Endothelial cell of umbilical vein (primary cell): Measurements from ENCODE around the gene SCYL1. TPM values are rescaled to one million over a fixed set of nuclear protein-coding genes. Genes with fewer than 3 reads are reported as not detected.

Experiments used
- BruUV-seq: library from RNA; stranded (reverse); fragments of 400-500 nt; replicated peaks from 2 replicates; lab custom pipeline; 2021; lab: Mats Ljungman, UMichigan
- CTCF ChIA-PET: fragments of 300-600, 350-600 bp; sonication (Branson Sonifier 250); formaldehyde crosslinking; loops from one replicate; lab custom pipeline; 2021; ENCODE audit warnings: antibody characterized with exemption, inconsistent platforms; lab: Charles Lee
- POLR2A ChIA-PET: fragments of 300-600, 350-600 bp; sonication (Branson Sonifier 250); formaldehyde crosslinking; loops from one replicate; lab custom pipeline; 2021; ENCODE audit warnings: antibody characterized with exemption, inconsistent platforms; lab: Charles Lee
- DNase-seq: peaks from one replicate; pipeline ENCODE4 v3.0.0-alpha.2; 2011; ENCODE audit warnings: low read depth, low spot score
- FAIRE-seq: peaks from 2 replicates; lab custom pipeline; 2011; peaks lifted over from hg19 to GRCh38; lab: Jason Lieb, UNC
- H2AFZ ChIP-seq: 2 replicates; pipeline ENCODE4 v1.6.0; 2012; ENCODE audit warnings: low read depth, low read length, control low read depth, inconsistent platforms
- H3K27ac ChIP-seq: 2 replicates; pipeline ENCODE4 v1.5.1; 2011; ENCODE audit warnings: low read depth, mild to moderate bottlenecking, control low read depth, low read length, moderate library complexity; ENCODE audit not compliant: insufficient read depth
- H3K27me3 ChIP-seq, 2 experiments: 2 replicates each; pipeline versions ENCODE4 v1.6.0 to v1.6.1; 2011; ENCODE audit warnings: low read length in 2 of 2, mixed read lengths in 1 of 2; ENCODE audit not compliant: control insufficient read depth in 2 of 2, insufficient read depth in 2 of 2
- H3K36me3 ChIP-seq, 2 experiments: 2 replicates in 1 of 2; 3 replicates in 1 of 2; pipeline ENCODE4 v1.5.1; 2011; ENCODE audit warnings: low read length in 2 of 2, mild to moderate bottlenecking in 1 of 2, moderate library complexity in 1 of 2; ENCODE audit not compliant: control insufficient read depth in 2 of 2, insufficient read depth in 2 of 2; ENCODE audit errors: extremely low read depth in 1 of 2
- H3K4me1 ChIP-seq: 3 replicates; pipeline ENCODE4 v1.5.1; 2011; ENCODE audit warnings: mild to moderate bottlenecking, low read length; ENCODE audit not compliant: control insufficient read depth, insufficient read depth; ENCODE audit errors: extremely low read depth
- H3K4me2 ChIP-seq: 2 replicates; pipeline ENCODE4 v1.6.1; 2011; ENCODE audit warnings: low read length, control low read depth, mixed read lengths; ENCODE audit not compliant: insufficient read depth
- H3K4me3 ChIP-seq, 3 experiments: fragments of 200-600 bp in 1 of 3; sonication (generic), shearing (Covaris generic) in 1 of 3; replicated peaks in 1 of 3; 2 replicates each; pipeline ENCODE4 v1.5.1; 2011 to 2016; ENCODE audit warnings: control low read depth in 3 of 3, low read length in 3 of 3, mild to moderate bottlenecking in 2 of 3, inconsistent platforms in 1 of 3, low read depth in 1 of 3, moderate library complexity in 1 of 3; ENCODE audit not compliant: insufficient read depth in 1 of 3
- H3K79me2 ChIP-seq: 2 replicates; pipeline ENCODE4 v1.6.0; 2012; ENCODE audit warnings: low read length, inconsistent platforms; ENCODE audit not compliant: control insufficient read depth, insufficient read depth
- H3K9ac ChIP-seq: replicated peaks from 2 replicates; pipeline ENCODE3; 2011; ENCODE audit warnings: low read length, control low read depth; ENCODE audit not compliant: insufficient read depth; ENCODE audit errors: extremely low read depth
- H3K9me1 ChIP-seq: replicated peaks from 3 replicates; pipeline ENCODE4 v1.6.0; 2011; ENCODE audit warnings: mild to moderate bottlenecking, low read length; ENCODE audit not compliant: control insufficient read depth, insufficient read depth; ENCODE audit errors: extremely low read depth
- H3K9me3 ChIP-seq: replicated peaks from 2 replicates; pipeline ENCODE4 v1.5.1; 2012; ENCODE audit warnings: low read length, inconsistent platforms; ENCODE audit not compliant: control insufficient read depth, insufficient read depth
- H4K20me1 ChIP-seq: replicated peaks from 2 replicates; pipeline ENCODE3; 2011; ENCODE audit warnings: mild to moderate bottlenecking, low read length; ENCODE audit not compliant: control insufficient read depth, insufficient read depth; ENCODE audit errors: extremely low read depth
- EZH2 ChIP-seq: IDR thresholded peaks from 2 replicates; pipeline ENCODE4 v1.6.1; 2012; ENCODE audit warnings: borderline replicate concordance, low read depth, mild to moderate bottlenecking, moderate library complexity, low read length, inconsistent platforms; ENCODE audit not compliant: severe bottlenecking
- FOS ChIP-seq: IDR thresholded peaks from 2 replicates; pipeline ENCODE4 v1.6.1; 2011; ENCODE audit warnings: mild to moderate bottlenecking, low read length, moderate library complexity, borderline replicate concordance; ENCODE audit not compliant: insufficient read depth
- GATA2 ChIP-seq: IDR thresholded peaks from 2 replicates; pipeline ENCODE4 v1.7.0; 2011; ENCODE audit warnings: low read depth, mild to moderate bottlenecking, moderate library complexity, mixed read lengths, low read length; ENCODE audit not compliant: insufficient read length, insufficient read depth
- JUN ChIP-seq: IDR thresholded peaks from 2 replicates; pipeline ENCODE4 v1.6.1; 2011; ENCODE audit warnings: borderline replicate concordance, low read depth; ENCODE audit not compliant: insufficient read length, insufficient read depth
- MYC ChIP-seq: IDR thresholded peaks from one replicate; pipeline ENCODE4 v1.6.1; 2011; ENCODE audit warnings: mild to moderate bottlenecking, low read depth, low read length
- POLR2A ChIP-seq: IDR thresholded peaks from 2 replicates; pipeline ENCODE4 v1.6.1; 2012; ENCODE audit warnings: low read depth, mild to moderate bottlenecking, control low read depth, low read length
- POLR2AphosphoS5 ChIP-seq: IDR thresholded peaks from 2 replicates; pipeline ENCODE4 v1.6.1; 2012; ENCODE audit warnings: low read depth, mild to moderate bottlenecking, control low read depth, low read length, moderate library complexity; ENCODE audit not compliant: insufficient read depth
- dilution Hi-C: fragments of 300-500 bp; cut with MboI; formaldehyde crosslinking; loops from one replicate; pipeline ENCODE4 v1.15.0; 2019; ENCODE audit warnings: low sequenced_read_pairs; ENCODE audit not compliant: extremely low pct_ligation_motif_present
- intact Hi-C: fragments of 100-400 bp; cut with micrococcal nuclease; formaldehyde crosslinking; loops from one replicate; pipeline ENCODE4 v1.10.0; 2022
- polyA plus RNA-seq, 4 experiments: library from polyadenylated mRNA; depleted of rRNA in 3 of 4; stranded (reverse) in 3 of 4; unstranded in 1 of 4; fragments of >200 nt; gene quantifications; 2 replicates each; pipeline versions ENCODE4 v1.2.1 to v1.2.3, GENCODE V29; 2011 to 2012; ENCODE audit warnings: missing spikeins in 1 of 4
- total RNA-seq: library from RNA; stranded (reverse); gene quantifications from 2 replicates; pipeline ENCODE4 v1.2.3, GENCODE V29; 2021
- TF ChIP-seq, protein P1 (sequence below): IDR thresholded peaks from 2 replicates; pipeline ENCODE4 v1.6.1; 2011; ENCODE audit not compliant: insufficient read depth, insufficient read length
- TF ChIP-seq, protein P2 (sequence below), 2 donors: IDR thresholded peaks; 1 replicate in 1 of 2; 2 replicates in 1 of 2; pipeline ENCODE4 v1.5.1; 2011; ENCODE audit warnings: low read length in 2 of 2, mild to moderate bottlenecking in 2 of 2, moderate library complexity in 2 of 2, control low read depth in 1 of 2, inconsistent platforms in 1 of 2, low read depth in 1 of 2; ENCODE audit not compliant: insufficient read depth in 1 of 2; ENCODE audit errors: extremely low read depth in 1 of 2

SCYL1 gene
- total and polyA plus RNA-seq, 2 donors (not counting 3 experiments of a cell fraction or from before 2014, with no cell fraction given): 88.2 to 126 TPM

GRCh38 chr11:65478388-65479183 lies 46.3 kb upstream of the SCYL1 start:
- Histone ChIP-seq H2AFZ (peak overlapping the region; percentile 9), H4K20me1 (no peaks in the 10 kb centered on the region)

More at GRCh38 chr11:65478388-65479183, 46.3 kb upstream of the SCYL1 start:
- TF ChIP-seq, protein P1, sequence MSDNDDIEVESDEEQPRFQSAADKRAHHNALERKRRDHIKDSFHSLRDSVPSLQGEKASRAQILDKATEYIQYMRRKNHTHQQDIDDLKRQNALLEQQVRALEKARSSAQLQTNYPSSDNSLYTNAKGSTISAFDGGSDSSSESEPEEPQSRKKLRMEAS: no peak
- TF ChIP-seq JUN: no peak
- no peak for TF ChIP-seq POLR2AphosphoS5
- TF ChIP-seq GATA2: no peak
- TF ChIP-seq, protein P2, sequence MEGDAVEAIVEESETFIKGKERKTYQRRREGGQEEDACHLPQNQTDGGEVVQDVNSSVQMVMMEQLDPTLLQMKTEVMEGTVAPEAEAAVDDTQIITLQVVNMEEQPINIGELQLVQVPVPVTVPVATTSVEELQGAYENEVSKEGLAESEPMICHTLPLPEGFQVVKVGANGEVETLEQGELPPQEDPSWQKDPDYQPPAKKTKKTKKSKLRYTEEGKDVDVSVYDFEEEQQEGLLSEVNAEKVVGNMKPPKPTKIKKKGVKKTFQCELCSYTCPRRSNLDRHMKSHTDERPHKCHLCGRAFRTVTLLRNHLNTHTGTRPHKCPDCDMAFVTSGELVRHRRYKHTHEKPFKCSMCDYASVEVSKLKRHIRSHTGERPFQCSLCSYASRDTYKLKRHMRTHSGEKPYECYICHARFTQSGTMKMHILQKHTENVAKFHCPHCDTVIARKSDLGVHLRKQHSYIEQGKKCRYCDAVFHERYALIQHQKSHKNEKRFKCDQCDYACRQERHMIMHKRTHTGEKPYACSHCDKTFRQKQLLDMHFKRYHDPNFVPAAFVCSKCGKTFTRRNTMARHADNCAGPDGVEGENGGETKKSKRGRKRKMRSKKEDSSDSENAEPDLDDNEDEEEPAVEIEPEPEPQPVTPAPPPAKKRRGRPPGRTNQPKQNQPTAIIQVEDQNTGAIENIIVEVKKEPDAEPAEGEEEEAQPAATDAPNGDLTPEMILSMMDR (IDR thresholded peaks at IDR 0.05; ENCODE audit: extremely low read depth in 1 of 2, insufficient read depth in 1 of 2, low read depth in 1 of 2, low read length in 2 of 2): no peak
- no peak for TF ChIP-seq MYC
- no peak for TF ChIP-seq EZH2
- no peak for TF ChIP-seq POLR2A
- no peak for TF ChIP-seq FOS
- Histone ChIP-seq H3K4me2 (no peak overlapping the region), H3K36me3 (no peaks in the 10 kb centered on the region), H3K9me1 (no peaks in the 10 kb centered on the region), H3K4me1 (peaks cover 19% of the 10 kb centered on the region), H3K9me3 (no peaks in the 10 kb centered on the region), H3K4me3 (no peak overlapping the region), H3K27ac (peak overlapping the region; percentile 9), H3K27me3 (no peaks in the 10 kb centered on the region), H3K9ac (no peak overlapping the region), H3K79me2 (peaks cover 21% of the 10 kb centered on the region)
- ChIA-PET CTCF (interaction anchor here (0.7 to 7.9 kb wide), 8 partner anchors 8 to 29 kb away, joined by 3 to 247 read pairs (median 6); partner anchors contain the start of gene MALAT1), POLR2A (interaction anchor here (0.7 to 6.4 kb wide), 5 partner anchors 9 to 56 kb away, joined by 3 to 283 read pairs (median 5); partner anchors contain the start of genes MALAT1 and NEAT1)
- no TSS peak for BruUV-seq
- intact Hi-C loops (no loop called here), dilution Hi-C loops (no loop called here)
- no peak for FAIRE-seq
- no peak for DNase-seq
